Gastrocnemius medialis (tissue), 4 donors: Measurements from ENCODE around the gene KRT9.

Experiments
- CTCF ChIP-seq, 5 experiments: fragments of 450-650 bp in 3 of 5; fragments of 200-600 bp in 2 of 5; sonication (generic) in 2 of 5; IDR thresholded peaks in 4 of 5; conservative IDR thresholded peaks in 1 of 5; 1 replicate in 4 of 5; 2 replicates in 1 of 5; pipeline ENCODE4 v1.5.1; 2016 to 2019; ENCODE audit warnings: antibody characterized with exemption in 5 of 5, mild to moderate bottlenecking in 3 of 5, moderate library complexity in 3 of 5
- POLR2A ChIP-seq, 2 donors: fragments of 450-650 bp; IDR thresholded peaks; one replicate each; pipeline ENCODE4 v1.6.1; 2017; ENCODE audit warnings: antibody characterized with exemption in 2 of 2, mild to moderate bottlenecking in 2 of 2, moderate library complexity in 2 of 2

GRCh38 chr17:41546819-41547218 is 25.0 kb downstream of the KRT9 start:
- TF ChIP-seq CTCF (IDR thresholded peaks at IDR 0.05 in 4 of 5, conservative IDR thresholded peaks at IDR 0.05 in 1 of 5) = no peak
- TF ChIP-seq POLR2A (IDR thresholded peaks at IDR 0.05) = no peak
